ENCODE results near the gene IFITM2.

DNA sequence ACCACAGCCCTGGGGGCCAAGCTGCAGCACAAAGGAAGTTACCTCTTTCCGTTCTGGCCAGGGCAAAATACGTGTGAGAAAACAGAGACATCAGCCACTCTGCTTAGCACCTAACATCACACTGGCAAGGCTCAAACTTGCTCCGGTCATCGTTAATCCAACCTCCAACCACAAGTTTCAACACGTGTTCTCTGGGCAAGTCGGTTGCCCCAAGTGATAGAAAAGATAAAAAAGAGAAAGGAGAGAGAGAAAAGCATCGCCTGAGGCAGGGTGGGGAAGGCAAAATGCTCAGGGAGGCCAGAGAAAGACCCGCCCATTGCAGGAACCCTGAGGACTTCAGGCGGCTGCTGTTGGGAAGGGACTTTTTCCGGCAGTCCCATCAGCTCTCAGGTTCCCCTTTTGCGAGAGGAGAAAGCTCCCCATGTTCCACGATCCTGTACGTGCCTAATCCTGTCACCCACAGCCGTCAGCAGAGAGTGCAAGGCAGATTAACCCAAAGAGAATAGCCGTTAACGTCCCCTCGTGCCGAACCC, 43.2 kb downstream of the IFITM2 start:
- no peak for TF ChIP-seq POLR2A (IDR thresholded peaks at IDR 0.05)
- TF ChIP-seq, protein P1, sequence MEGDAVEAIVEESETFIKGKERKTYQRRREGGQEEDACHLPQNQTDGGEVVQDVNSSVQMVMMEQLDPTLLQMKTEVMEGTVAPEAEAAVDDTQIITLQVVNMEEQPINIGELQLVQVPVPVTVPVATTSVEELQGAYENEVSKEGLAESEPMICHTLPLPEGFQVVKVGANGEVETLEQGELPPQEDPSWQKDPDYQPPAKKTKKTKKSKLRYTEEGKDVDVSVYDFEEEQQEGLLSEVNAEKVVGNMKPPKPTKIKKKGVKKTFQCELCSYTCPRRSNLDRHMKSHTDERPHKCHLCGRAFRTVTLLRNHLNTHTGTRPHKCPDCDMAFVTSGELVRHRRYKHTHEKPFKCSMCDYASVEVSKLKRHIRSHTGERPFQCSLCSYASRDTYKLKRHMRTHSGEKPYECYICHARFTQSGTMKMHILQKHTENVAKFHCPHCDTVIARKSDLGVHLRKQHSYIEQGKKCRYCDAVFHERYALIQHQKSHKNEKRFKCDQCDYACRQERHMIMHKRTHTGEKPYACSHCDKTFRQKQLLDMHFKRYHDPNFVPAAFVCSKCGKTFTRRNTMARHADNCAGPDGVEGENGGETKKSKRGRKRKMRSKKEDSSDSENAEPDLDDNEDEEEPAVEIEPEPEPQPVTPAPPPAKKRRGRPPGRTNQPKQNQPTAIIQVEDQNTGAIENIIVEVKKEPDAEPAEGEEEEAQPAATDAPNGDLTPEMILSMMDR (IDR thresholded peaks at IDR 0.05), result no peak
- TF ChIP-seq EP300 (IDR thresholded peaks at IDR 0.05), result no peak

All from gastroesophageal sphincter (tissue), 3 donors.